Measurements from ENCODE around the gene PRKCA.

GRCh38 chr17:66775881-66776400, 473.5 kb downstream of the PRKCA start:
- TF ChIP-seq CTCF (conservative IDR thresholded peaks at IDR 0.05; ENCODE audit: low read depth in 2 of 2) (no peak), EZH2 (IDR thresholded peaks at IDR 0.05; ENCODE audit: low read depth, unreplicated experiment) (no peak), CREB1 (CRISPR knock-in tag; IDR thresholded peaks at IDR 0.05; ENCODE audit: low read depth) (no peak), JUNB (IDR thresholded peaks at IDR 0.05; ENCODE audit: unreplicated experiment) (no peak), EZH2phosphoT487 (IDR thresholded peaks at IDR 0.05; ENCODE audit: unreplicated experiment) (no peak), POLR2AphosphoS5 (IDR thresholded peaks at IDR 0.05; ENCODE audit: low read depth) (no peak), REST (IDR thresholded peaks at IDR 0.05; ENCODE audit: unreplicated experiment) (no peak)
